ENCODE data around the gene COMP. TPM values are rescaled to one million over a fixed set of nuclear protein-coding genes. Genes with fewer than 3 reads are reported as not detected.

COMP gene
- total and polyA plus RNA-seq, 2 donors (not counting 1 experiment from before 2014, with no cell fraction given) = not detected

GRCh38 chr19:18780631-18781030, 10.5 kb downstream of the COMP start:
- H4K20me1 ChIP-seq (ENCODE audit: control insufficient read depth, insufficient read depth, low read length, poor library complexity, severe bottlenecking) = peaks cover 15% of the 10 kb centered on the region
- ATAC-seq (ENCODE audit: low read depth) (no peak), DNase-seq (no peak)
- POLR2A ChIA-PET = no interaction called here
- H3K4me3 ChIP-seq (ENCODE audit: control extremely low read depth in 1 of 5, extremely low read depth in 1 of 5, insufficient read depth in 1 of 5, low read depth in 2 of 5, low read length in 4 of 5) = no peak overlapping the region
- 96% methylated on average over 5 of the region's 10 CpGs for WGBS (ENCODE audit: insufficient coverage)
- TF ChIP-seq EZH2 (IDR thresholded peaks at IDR 0.05; ENCODE audit: borderline replicate concordance, insufficient read depth, low read depth, low read length, poor library complexity, severe bottlenecking) (no peak), CTCF (IDR thresholded peaks at IDR 0.05) (no peak)
- CTCF ChIA-PET = no interaction called here
- peaks cover 0 to 15% (median 0%) of the 10 kb centered on the region in 3 donors for H3K9me3 ChIP-seq (ENCODE audit: control extremely low read depth in 1 of 3, control insufficient read depth in 2 of 3, insufficient read depth in 1 of 3, low read length in 2 of 3)
- no peak overlapping the region for H3K9ac ChIP-seq (ENCODE audit: low read length)
- no peak overlapping the region for H2AFZ ChIP-seq (ENCODE audit: insufficient read depth, low read depth, low read length, poor library complexity, severe bottlenecking)
- H3K27ac ChIP-seq (ENCODE audit: low read length in 2 of 2) = no peak overlapping the region
- H3K27me3 Mint-ChIP-seq = peaks cover 9% of the 10 kb centered on the region
- no peaks in the 10 kb centered on the region for H3K9me3 Mint-ChIP-seq (ENCODE audit: insufficient read depth)
- no peaks in the 10 kb centered on the region for H3K36me3 ChIP-seq (replicated peaks in 1 of 2; ENCODE audit: control extremely low read depth in 1 of 2, control insufficient read depth in 1 of 2, extremely low read depth in 1 of 2, insufficient read depth in 2 of 2, low read length in 1 of 2)
- no peak overlapping the region for H3K4me2 ChIP-seq (replicated peaks; ENCODE audit: low read depth, low read length, poor library complexity, severe bottlenecking)
- peaks cover 9 to 21% of the 10 kb centered on the region in 2 donors for H3K4me1 ChIP-seq (ENCODE audit: control insufficient read depth in 2 of 2, insufficient read depth in 2 of 2, low read length in 2 of 2)
- no peak overlapping the region for H3K27ac Mint-ChIP-seq
- H3K4me3 Mint-ChIP-seq = no peak overlapping the region
- peaks cover 0 to 15% (median 4%) of the 10 kb centered on the region in 4 experiments for H3K27me3 ChIP-seq (replicated peaks in 1 of 4; ENCODE audit: control extremely low read depth in 1 of 4, control insufficient read depth in 3 of 4, insufficient read depth in 4 of 4, low read length in 3 of 4)
- peaks cover 18% of the 10 kb centered on the region for H3K4me1 Mint-ChIP-seq
- H3K79me2 ChIP-seq (ENCODE audit: control insufficient read depth, insufficient read depth, low read length) = no peaks in the 10 kb centered on the region
- intact Hi-C loops (cut with micrococcal nuclease) = no loop called here

- H3K4me2 ChIP-seq (replicated peaks; ENCODE audit: low read depth, low read length, poor library complexity, severe bottlenecking) = no peak overlapping the region
- Mint-ChIP-seq H3K4me3 (no peak overlapping the region), H3K4me1 (peaks cover 14% of the 10 kb centered on the region), H3K27ac (no peak overlapping the region), H3K9me3 (ENCODE audit: insufficient read depth) (no peaks in the 10 kb centered on the region), H3K27me3 (peaks cover 5% of the 10 kb centered on the region)
- H3K9ac ChIP-seq (ENCODE audit: low read length) = no peak overlapping the region
- ATAC-seq (ENCODE audit: low read depth) (no peak), DNase-seq (no peak)
- no peak overlapping the region for H3K27ac ChIP-seq (ENCODE audit: low read length in 2 of 2)
- H3K4me1 ChIP-seq (ENCODE audit: control insufficient read depth in 2 of 2, insufficient read depth in 2 of 2, low read length in 2 of 2) = peaks cover 4 to 16% of the 10 kb centered on the region in 2 donors
- no peaks in the 10 kb centered on the region for H3K79me2 ChIP-seq (ENCODE audit: control insufficient read depth, insufficient read depth, low read length)
- 95% methylated on average over 16 of the region's 17 CpGs for WGBS (ENCODE audit: insufficient coverage)
- H4K20me1 ChIP-seq (ENCODE audit: control insufficient read depth, insufficient read depth, low read length, poor library complexity, severe bottlenecking) = peaks cover 15% of the 10 kb centered on the region
- H3K9me3 ChIP-seq (ENCODE audit: control extremely low read depth in 1 of 3, control insufficient read depth in 2 of 3, insufficient read depth in 1 of 3, low read length in 2 of 3) = peaks cover 0 to 9% (median 0%) of the 10 kb centered on the region in 3 donors
- H3K36me3 ChIP-seq (replicated peaks in 1 of 2; ENCODE audit: control extremely low read depth in 1 of 2, control insufficient read depth in 1 of 2, extremely low read depth in 1 of 2, insufficient read depth in 2 of 2, low read length in 1 of 2) = no peaks in the 10 kb centered on the region
- ChIA-PET CTCF (no interaction called here), POLR2A (no interaction called here)
- H2AFZ ChIP-seq (ENCODE audit: insufficient read depth, low read depth, low read length, poor library complexity, severe bottlenecking) = no peak overlapping the region
- intact Hi-C loops (cut with micrococcal nuclease) = no loop called here
- peaks cover 0 to 9% (median 2%) of the 10 kb centered on the region in 4 experiments for H3K27me3 ChIP-seq (replicated peaks in 1 of 4; ENCODE audit: control extremely low read depth in 1 of 4, control insufficient read depth in 3 of 4, insufficient read depth in 4 of 4, low read length in 3 of 4)
- TF ChIP-seq EZH2 (IDR thresholded peaks at IDR 0.05; ENCODE audit: borderline replicate concordance, insufficient read depth, low read depth, low read length, poor library complexity, severe bottlenecking) (no peak), CTCF (IDR thresholded peaks at IDR 0.05) (no peak)
- no peak overlapping the region for H3K4me3 ChIP-seq (ENCODE audit: control extremely low read depth in 1 of 5, extremely low read depth in 1 of 5, insufficient read depth in 1 of 5, low read depth in 2 of 5, low read length in 4 of 5)
Measured at GRCh38 chr19:18780081-18780480, 11.0 kb downstream of the COMP start.

All from B cell (primary cell).